Measurements from ENCODE around the gene HOXC10.

- no peak for TF ChIP-seq POLR2A (IDR thresholded peaks at IDR 0.05; ENCODE audit: control extremely low read depth in 1 of 2, low read depth in 2 of 2, low read length in 2 of 2)
- TF ChIP-seq TCF12 (IDR thresholded peaks at IDR 0.05; ENCODE audit: low read depth, low read length): no peak
- TF ChIP-seq ASH2L (IDR thresholded peaks at IDR 0.05; ENCODE audit: low read length): no peak
- TF ChIP-seq MAX (IDR thresholded peaks at IDR 0.05): no peak
- no peak for TF ChIP-seq SP2 (IDR thresholded peaks at IDR 0.05; ENCODE audit: low read length)
- no peak for TF ChIP-seq CTCF (IDR thresholded peaks at IDR 0.05; ENCODE audit: control extremely low read depth in 1 of 3, insufficient read depth in 1 of 3, low read depth in 1 of 3, low read length in 3 of 3)
These were observed 34.5 kb upstream of the HOXC10 start for GRCh38 chr12:53950437-53950773.
